ENCODE measurements around the gene SURF2.
"Not testable (repeated sequence)": the region's sequence is repeated elsewhere in the genome, so short reads cannot be mapped to it uniquely, and the experiment has no call there.

Gene SURF2

DNA sequence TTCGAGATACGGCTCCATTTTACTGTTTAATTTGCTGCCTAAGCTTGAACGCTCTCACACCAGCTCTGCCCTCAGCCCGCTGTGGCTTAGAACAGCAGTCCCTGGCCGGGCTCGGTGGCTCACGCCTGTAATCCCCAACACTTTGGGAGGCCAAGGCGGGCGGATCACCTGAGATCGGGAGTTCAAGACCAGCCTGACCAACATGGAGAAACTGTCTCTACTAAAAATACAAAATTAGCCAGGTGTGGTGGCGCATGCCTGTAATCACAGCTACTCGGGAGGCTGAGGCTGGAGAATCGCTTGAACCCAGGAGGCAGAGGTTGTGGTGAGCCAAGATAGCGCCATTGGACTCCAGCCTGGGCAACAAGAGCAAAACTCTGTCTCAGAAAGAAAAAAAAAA is 20.9 kb downstream of the SURF2 start:
- not testable (repeated sequence) for DNase-seq (ENCODE audit: low spot score)

GRCh38 chr9:133377721-133378216 is 21.4 kb downstream of the SURF2 start:
- DNase-seq (ENCODE audit: low spot score), result peak; percentile 41

- DNase-seq (ENCODE audit: low spot score), result no peak
These were observed 22.1 kb downstream of the SURF2 start for GRCh38 chr9:133378408-133378962.

DNA sequence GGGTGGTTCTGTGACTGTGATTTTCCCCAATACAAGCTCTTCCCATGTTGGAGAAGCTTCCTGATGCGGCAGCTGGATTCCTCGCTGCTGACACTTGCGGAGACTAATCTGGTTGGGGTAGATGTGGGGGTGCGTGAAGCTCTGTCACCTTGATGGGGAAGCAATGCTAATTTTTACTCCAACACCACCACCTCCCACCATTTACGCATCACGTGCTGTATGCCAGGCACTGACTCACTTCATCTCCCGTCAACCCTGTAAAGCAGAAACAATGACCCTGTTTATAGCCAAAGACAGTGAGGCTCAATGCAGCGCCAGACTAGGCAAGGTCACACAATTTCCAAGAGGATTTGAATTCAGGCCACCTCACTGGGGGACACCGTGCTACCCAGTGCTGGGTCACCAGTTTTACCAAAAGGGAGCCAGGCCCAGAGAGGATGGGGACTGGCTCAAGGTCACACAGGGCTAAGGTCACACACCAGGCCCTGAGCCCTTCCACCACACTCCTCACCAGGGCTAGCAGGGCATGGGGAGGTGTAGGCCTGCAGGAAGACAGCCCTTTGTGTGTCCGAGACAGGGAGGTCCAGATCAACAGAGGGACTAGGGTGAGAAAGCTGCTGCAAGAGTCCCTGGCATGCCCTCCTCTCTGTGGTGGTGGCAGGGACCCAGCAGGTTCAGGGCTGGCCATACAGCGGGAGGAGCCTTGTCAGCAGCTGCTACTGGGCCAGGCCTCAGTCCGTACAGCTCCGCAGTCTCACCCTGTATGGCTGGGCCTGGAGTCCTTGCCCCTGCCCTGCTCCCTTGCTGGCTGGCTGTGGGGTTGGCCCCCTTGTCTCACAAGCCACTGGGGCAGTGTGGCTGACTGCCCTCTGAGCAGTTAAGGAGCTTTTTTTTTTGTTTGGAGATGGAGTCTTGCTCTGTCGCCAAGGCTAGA is 23.1 kb downstream of the SURF2 start:
- DNase-seq (ENCODE audit: low spot score), result no peak

GRCh38 chr9:133380734-133381133 is 24.4 kb downstream of the SURF2 start:
- DNase-seq (ENCODE audit: low spot score), result no peak

- no peak for DNase-seq (ENCODE audit: low spot score)
These were observed 26.3 kb downstream of the SURF2 start for GRCh38 chr9:133382507-133383141.

DNA sequence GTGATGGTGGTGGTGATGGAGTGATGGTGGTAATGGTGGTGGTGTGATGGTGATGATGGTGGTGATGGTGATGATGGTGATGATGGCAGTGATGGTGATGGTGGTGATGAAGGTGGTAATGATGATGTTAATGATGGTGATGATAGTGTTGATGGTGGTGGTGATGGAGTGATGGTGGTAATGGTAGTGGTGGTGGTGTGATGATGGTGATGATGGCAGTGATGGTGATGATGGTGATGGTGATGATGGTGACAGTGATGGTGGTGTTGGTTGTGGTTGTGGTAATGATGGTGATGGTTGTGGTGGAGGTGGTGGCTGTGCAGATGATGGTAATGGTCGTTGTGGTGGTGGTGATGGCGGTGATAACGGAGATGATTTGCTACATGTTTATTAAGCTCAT is 27.1 kb downstream of the SURF2 start:
- DNase-seq (ENCODE audit: low spot score), result no peak

- DNase-seq (ENCODE audit: low spot score), result no peak
These were observed 28.5 kb downstream of the SURF2 start for GRCh38 chr9:133384736-133385321.

- no peak for DNase-seq (ENCODE audit: low spot score)
These were observed 29.1 kb downstream of the SURF2 start for GRCh38 chr9:133385452-133385851.

DNA sequence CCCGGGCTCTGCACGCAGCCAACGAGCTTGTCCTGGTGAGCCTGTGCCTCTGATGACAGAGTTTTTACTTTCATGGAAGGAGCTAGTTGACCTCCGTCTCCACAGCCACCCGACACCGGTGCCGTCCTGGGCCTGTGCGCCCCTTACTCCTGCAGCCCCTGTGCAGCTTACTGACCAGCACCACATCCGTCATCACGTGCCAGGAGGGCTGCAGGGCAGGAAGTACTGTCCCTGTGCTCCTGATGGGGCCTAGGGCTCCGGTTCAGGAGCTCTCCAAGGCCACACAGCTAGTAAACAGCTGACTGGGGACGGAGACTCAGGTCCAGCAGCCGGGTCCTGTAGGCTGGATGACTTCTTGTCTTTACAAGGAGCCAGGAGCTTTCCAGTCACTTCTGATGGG is 30.0 kb downstream of the SURF2 start:
- no peak for DNase-seq (ENCODE audit: low spot score)

DNA sequence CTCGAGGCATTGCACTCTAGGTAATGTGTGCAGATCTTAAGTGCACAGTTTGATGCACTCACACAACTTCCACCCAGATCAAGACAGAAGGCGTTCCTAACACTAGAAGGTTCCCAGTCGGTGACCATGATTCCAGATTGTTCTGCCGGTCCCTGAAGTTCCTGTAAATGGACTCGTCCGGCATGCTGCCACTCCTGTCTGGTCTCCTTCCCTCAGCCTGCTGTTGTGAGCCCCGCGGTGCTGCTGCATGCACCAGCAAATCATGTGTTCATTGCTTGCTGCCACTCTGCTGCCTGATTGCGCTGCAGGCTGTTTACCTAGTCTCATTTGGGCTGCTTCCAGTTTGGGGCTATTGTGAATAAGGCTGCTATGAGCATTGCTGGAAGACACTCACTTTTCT is 31.3 kb downstream of the SURF2 start:
- DNase-seq (ENCODE audit: low spot score), result no peak

DNA sequence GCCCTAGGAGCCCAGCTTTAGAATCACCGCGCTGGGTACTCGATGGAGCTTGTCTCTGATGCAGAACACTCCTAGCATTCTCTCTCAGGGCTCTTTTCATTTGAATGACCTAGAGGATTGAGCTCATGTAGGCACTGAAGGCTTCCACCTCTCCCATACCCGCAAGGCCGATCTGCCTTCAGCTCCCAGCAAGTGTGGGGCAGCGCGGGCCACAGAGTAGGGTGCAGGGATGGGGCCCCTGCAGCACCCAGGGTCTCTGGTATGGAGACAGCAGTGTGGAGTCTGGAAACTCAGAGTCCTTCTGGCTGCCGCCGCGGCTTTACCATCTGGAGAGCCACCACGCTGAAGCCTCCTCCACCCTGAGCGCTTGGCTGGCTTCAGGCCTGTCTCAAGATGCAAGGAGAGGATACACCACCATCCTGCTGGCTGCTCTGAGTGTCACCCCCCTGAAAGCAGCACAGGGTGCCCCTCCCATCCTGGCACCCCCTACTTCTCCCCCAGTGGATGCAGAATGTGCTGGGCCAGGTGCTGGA is 32.7 kb downstream of the SURF2 start:
- no peak for DNase-seq (ENCODE audit: low spot score)

- DNase-seq (ENCODE audit: low spot score), result no peak
These were observed 33.2 kb downstream of the SURF2 start for GRCh38 chr9:133389562-133389961.

- no peak for DNase-seq (ENCODE audit: low spot score)
These were observed 34.4 kb downstream of the SURF2 start for GRCh38 chr9:133390713-133391112.

DNA sequence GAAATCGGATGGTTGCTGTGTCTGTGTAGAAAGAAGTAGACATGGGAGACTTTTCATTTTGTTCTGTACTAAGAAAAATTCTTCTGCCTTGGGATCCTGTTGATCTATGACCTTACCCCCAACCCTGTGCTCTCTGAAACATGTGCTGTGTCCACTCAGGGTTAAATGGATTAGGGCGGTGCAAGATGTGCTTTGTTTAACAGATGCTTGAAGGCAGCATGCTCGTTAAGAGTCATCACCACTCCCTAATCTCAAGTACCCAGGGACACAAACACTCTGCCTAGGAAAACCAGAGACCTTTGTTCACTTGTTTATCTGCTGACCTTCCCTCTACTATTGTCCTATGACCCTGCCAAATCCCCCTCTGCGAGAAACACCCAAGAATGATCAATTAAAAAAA is 35.1 kb downstream of the SURF2 start:
- not testable (repeated sequence) for DNase-seq (ENCODE audit: low spot score)

DNA sequence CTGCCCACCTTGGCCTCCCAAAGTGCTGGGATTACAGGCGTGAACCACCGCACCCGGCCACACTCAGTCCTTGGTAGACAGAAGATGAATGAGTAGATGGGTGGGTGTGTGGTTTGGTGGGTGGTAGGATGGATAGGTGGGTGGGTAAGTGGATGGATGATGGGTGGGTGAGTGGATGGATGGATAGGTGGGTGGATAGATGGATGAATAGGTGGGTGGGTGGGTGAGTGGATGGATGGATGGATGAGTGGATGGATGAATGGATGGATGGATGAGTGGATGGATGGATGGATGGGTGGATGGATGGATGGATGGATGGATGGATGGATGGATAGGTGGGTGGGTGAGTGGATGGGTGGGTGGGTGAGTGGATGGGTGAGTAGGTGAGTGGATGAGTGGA is 36.0 kb downstream of the SURF2 start:
- DNase-seq (ENCODE audit: low spot score), result not testable (repeated sequence)

DNA sequence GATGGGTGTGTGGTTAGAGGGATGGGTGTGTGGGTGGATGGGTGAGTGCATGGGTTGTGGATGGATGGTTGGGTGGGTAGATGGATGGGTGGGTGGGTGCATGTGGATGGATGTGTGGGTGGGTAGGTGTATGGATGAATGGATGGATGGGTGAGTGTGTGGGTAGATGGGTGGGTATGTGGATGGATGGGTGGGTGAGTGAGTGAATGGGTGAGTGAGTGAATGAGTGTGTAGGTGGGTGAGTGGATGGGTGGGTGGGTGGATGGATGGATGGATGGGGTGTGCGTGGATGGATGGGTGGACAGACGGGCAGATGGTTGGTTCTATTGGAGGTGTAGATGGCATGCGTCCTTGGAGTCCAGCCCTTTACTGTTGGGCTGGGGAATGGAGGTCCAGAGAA is 37.0 kb downstream of the SURF2 start:
- no peak for DNase-seq (ENCODE audit: low spot score)

DNA sequence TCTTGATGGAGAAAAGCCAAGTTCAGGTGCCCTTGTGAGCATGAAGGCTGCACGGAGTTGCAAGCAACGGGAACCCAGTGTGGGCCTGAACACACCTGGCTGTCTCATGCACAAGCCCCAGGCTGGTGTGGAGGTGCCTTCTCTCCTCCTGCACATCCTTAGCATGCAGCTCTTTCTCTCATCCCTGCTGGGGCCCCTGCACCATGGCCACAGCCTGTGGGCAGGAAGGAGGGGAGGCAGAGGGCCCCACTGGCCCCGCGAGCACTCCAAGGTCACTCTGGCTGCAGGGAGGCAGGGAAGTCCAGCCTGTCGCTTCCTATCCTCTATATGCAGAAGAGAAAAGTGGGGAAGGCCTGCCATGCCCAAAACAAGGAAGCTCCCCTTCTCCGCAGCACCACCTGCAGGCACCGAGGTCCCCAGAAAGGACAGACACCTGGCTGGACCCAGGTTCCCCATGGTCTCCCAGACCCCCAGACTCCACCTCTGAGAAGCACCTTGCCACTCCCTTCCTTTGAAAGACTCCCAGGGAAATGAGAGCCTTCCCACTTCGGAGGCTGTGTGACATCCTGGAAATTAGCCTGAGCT is 38.4 kb downstream of the SURF2 start:
- no peak for DNase-seq (ENCODE audit: low spot score)

GRCh38 chr9:133396952-133397351 is 40.6 kb downstream of the SURF2 start:
- peak; percentile 51 for DNase-seq (ENCODE audit: low spot score)

DNA sequence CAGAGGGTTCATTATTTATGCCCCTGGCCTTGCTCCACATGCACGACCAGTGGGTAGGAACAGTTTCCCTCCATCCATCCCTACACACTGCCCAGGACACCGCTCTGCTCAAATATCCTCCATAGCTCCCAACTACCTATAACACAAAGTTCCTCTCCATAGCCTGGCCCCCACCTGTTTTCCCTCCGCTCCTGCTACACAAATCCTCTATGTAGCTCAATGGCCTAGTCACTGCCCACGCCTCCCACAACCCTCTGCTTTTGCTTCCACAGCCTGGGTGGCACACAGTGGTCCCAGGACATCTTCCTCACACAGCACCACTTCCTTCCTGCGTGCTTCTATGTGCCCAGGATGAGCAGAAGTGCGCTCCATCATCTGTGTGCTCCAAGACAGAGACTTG is 41.0 kb downstream of the SURF2 start:
- DNase-seq (ENCODE audit: low spot score), result no peak

- DNase-seq (ENCODE audit: low spot score), result no peak
These were observed 41.5 kb downstream of the SURF2 start for GRCh38 chr9:133397895-133398294.

- no peak for DNase-seq (ENCODE audit: low spot score)
These were observed 43.9 kb downstream of the SURF2 start for GRCh38 chr9:133400292-133400691.

All from GM03348 (cell line).